ENCODE results near the gene TUT1. TPM values are rescaled to one million over a fixed set of nuclear protein-coding genes. Genes with fewer than 3 reads are reported as not detected.
"Not testable (repeated sequence)": the region's sequence is repeated elsewhere in the genome, so short reads cannot be mapped to it uniquely, and the experiment has no call there.

Gene TUT1
- total and polyA plus RNA-seq, 7 donors, result 5.3 to 16.8 (median 6.0) TPM

DNA sequence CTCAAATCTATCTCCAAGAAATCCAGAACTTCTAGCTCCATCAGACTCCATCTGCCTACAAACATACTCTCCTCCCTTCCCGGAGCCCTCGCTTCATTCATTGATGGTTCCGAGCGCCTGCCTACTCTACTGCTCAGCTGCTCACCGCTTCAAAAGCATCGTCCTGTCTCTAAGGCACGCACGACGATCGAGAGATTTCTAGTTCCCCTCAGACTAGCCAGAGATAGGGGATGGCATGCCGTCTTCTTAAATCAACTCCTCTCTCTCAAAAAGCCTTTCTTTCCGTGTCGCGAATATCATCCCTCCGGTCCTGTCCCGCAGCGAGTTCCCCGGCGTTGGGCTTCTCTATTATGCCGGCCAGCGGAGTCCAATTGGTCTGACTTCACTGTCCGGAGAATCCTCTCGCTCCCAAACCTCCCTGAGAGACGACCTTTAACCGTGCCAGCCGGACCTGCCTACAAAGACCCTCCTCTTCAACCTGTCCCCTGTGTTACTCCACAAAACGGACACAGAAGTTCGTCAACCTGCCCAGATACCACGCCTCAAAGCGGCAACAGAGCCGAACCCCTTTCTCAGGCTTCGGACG is 18.2 kb downstream of the TUT1 start:
- 0 to 1% methylated on average over 33 of the region's 33 CpGs for WGBS, 2 donors
- DNase-seq, result peak; percentile 71
- intact Hi-C loops (cut with DNase I), result no loop called here
- H3K36me3 ChIP-seq, result peaks cover 4 to 64% (median 40%) of the 10 kb centered on the region in 4 donors
- no peaks in the 10 kb centered on the region for H3K27me3 ChIP-seq
- peak overlapping the region; percentile 64 to 92 (median 78) for H3K4me3 ChIP-seq
- peaks cover 0 to 53% (median 35%) of the 10 kb centered on the region in 4 donors for H3K4me1 ChIP-seq
- H3K9me3 ChIP-seq, result no peaks in the 10 kb centered on the region
- no peak for TF ChIP-seq POLR2AphosphoS5 (IDR thresholded peaks at IDR 0.05)
- TF ChIP-seq, protein P1, sequence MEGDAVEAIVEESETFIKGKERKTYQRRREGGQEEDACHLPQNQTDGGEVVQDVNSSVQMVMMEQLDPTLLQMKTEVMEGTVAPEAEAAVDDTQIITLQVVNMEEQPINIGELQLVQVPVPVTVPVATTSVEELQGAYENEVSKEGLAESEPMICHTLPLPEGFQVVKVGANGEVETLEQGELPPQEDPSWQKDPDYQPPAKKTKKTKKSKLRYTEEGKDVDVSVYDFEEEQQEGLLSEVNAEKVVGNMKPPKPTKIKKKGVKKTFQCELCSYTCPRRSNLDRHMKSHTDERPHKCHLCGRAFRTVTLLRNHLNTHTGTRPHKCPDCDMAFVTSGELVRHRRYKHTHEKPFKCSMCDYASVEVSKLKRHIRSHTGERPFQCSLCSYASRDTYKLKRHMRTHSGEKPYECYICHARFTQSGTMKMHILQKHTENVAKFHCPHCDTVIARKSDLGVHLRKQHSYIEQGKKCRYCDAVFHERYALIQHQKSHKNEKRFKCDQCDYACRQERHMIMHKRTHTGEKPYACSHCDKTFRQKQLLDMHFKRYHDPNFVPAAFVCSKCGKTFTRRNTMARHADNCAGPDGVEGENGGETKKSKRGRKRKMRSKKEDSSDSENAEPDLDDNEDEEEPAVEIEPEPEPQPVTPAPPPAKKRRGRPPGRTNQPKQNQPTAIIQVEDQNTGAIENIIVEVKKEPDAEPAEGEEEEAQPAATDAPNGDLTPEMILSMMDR (IDR thresholded peaks at IDR 0.05), result no peak
- TF ChIP-seq POLR2A (IDR thresholded peaks at IDR 0.05), result no peak
- no peak for TF ChIP-seq EP300 (IDR thresholded peaks at IDR 0.05)
- peak overlapping the region; percentile 82 to 94 (median 86) for H3K27ac ChIP-seq

DNA sequence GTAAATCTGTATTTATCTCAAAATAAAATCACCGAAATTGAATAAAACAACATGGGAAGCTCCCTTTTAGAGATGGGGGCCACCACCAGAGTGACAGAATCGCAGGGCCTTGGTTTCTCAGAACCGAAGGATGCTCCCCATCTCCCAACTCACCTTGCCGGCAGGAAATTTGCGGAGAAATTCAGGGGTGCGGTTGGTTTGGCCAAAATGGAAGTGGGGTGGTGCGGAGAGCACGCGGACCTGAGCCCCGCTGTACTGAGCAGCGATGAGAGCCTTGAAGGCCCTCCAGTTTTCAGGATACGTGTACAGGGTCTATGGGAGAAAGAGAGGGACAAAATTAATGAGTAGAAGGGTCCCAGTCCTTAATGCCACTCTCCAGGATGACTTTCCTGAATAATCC is 18.9 kb downstream of the TUT1 start:
- intact Hi-C loops (cut with DNase I), result no loop called here
- WGBS, 2 donors, result 82 to 85% methylated on average over 12 of the region's 12 CpGs
- TF ChIP-seq, protein P1 (IDR thresholded peaks at IDR 0.05), result no peak
- TF ChIP-seq EP300 (IDR thresholded peaks at IDR 0.05), result no peak
- no peak for TF ChIP-seq POLR2AphosphoS5 (IDR thresholded peaks at IDR 0.05)
- no peak for TF ChIP-seq POLR2A (IDR thresholded peaks at IDR 0.05)
- peak overlapping the region in 3 of 4 donors; percentile 86 to 94 (median 87) for H3K27ac ChIP-seq
- H3K36me3 ChIP-seq, result peaks cover 5 to 66% (median 45%) of the 10 kb centered on the region in 4 donors
- H3K4me1 ChIP-seq, result peaks cover 0 to 53% (median 35%) of the 10 kb centered on the region in 4 donors
- H3K4me3 ChIP-seq, result peak overlapping the region in 3 of 4 donors; percentile 64 to 92 (median 75)
- no peaks in the 10 kb centered on the region for H3K27me3 ChIP-seq
- H3K9me3 ChIP-seq, result no peaks in the 10 kb centered on the region
- no peak for DNase-seq

DNA sequence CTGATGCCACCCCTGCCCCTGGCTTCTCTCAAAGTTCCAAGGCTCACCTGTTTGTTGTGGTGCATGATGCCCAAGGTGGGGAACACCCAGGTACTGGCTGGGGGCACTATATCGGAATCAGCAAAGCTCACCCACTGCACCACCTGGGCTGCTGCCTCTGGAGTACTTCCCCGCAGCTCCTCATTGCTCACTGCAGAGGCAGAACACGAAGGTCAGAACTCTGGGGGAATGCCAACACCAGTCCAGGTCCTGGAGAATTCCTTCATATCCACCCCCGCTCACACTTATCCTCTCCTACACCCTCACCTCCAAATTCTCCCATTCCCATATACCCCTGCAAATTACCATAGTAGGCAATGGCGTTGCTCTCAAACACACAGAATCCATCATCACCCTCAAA is 19.8 kb downstream of the TUT1 start:
- H3K36me3 ChIP-seq, result peaks cover 15 to 66% (median 53%) of the 10 kb centered on the region in 4 donors
- intact Hi-C loops (cut with DNase I), result not testable (repeated sequence)

DNA sequence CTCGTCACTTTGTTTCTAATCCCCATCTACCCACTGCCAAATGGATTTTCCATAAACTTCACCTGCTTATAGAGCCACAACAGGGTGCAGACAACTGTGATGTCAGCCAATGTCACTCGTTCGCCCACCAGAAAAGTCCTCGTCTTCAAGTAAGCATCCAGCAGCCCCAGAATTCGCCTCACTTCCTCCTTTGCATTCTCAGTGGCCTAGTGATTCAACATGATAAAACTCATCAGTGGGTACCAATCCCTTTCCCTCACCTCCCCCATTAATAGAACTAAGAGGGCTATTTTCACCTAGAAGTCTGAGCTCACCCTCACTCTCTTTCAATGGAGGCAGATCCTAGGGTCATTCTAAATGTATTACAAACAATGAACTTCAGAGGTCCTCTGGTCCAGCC is 20.4 kb downstream of the TUT1 start:
- H3K9me3 ChIP-seq; H3K27me3 ChIP-seq; DNase-seq; H3K27ac ChIP-seq; intact Hi-C loops (cut with DNase I); H3K4me3 ChIP-seq: not testable (repeated sequence)
- Histone ChIP-seq H3K36me3 (peaks cover 16 to 66% (median 55%) of the 10 kb centered on the region in 4 donors), H3K4me1 (peaks cover 0 to 48% (median 28%) of the 10 kb centered on the region in 4 donors)
- WGBS, 2 donors, result 84 to 90% methylated on average over 5 of the region's 5 CpGs

More for the DNA sequence above, 19.8 kb downstream of the TUT1 start:
- not testable (repeated sequence) for H3K9me3 ChIP-seq, H3K27me3 ChIP-seq, DNase-seq, H3K4me3 ChIP-seq
- WGBS, 2 donors, result 90 to 92% methylated on average over 5 of the region's 5 CpGs
- Histone ChIP-seq H3K27ac (peak overlapping the region in 1 of 4 donors; percentile 94), H3K4me1 (peaks cover 0 to 53% (median 32%) of the 10 kb centered on the region in 4 donors)

DNA sequence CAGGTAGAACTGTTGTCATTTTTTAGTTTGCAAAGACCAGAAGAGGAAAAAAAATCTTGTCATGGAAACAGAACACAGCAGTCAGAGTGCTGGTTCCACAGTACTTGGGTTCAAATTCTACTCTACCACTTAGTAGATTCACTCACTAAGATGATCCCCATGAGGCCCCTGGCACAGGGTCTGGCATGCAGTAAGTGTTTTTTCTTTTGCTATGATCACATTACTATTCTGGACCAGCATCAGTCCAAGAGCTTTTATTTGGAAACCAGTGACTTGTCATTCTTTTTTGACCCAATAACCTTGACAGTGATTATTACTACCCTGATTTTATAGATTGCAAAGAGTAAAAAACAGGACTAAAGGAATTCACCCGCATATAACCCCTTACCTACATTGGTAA is 21.7 kb downstream of the TUT1 start:
- intact Hi-C loops (cut with DNase I), result no loop called here
- no peaks in the 10 kb centered on the region for H3K9me3 ChIP-seq
- DNase-seq, result no peak
- H3K4me3 ChIP-seq, result no peak overlapping the region
- no peaks in the 10 kb centered on the region for H3K27me3 ChIP-seq
- peaks cover 16 to 76% (median 64%) of the 10 kb centered on the region in 4 donors for H3K36me3 ChIP-seq
- peaks cover 0 to 35% (median 15%) of the 10 kb centered on the region in 4 donors for H3K4me1 ChIP-seq
- TF ChIP-seq EP300 (IDR thresholded peaks at IDR 0.05) (no peak), POLR2AphosphoS5 (IDR thresholded peaks at IDR 0.05) (no peak), POLR2A (IDR thresholded peaks at IDR 0.05) (no peak)
- TF ChIP-seq, protein P1 (IDR thresholded peaks at IDR 0.05), result no peak
- 58 to 85% methylated on average over 1 of the region's 1 CpG for WGBS, 2 donors
- H3K27ac ChIP-seq, result no peak overlapping the region
